Fibroblast of lung (primary cell): ENCODE measurements around the gene PCSK6. TPM values are rescaled to one million over a fixed set of nuclear protein-coding genes. Genes with fewer than 3 reads are reported as not detected.

Experiments
- DNase-seq, 2 donors: peaks; one replicate each; pipeline versions ENCODE4 v3.0.0 to v3.0.0-alpha.2; 2010; ENCODE audit warnings: low read depth in 2 of 2
- H2AFZ ChIP-seq: 2 replicates; pipeline ENCODE4 v1.5.1; 2012; ENCODE audit warnings: low read length, control low read depth, inconsistent platforms
- H3K27ac ChIP-seq: 2 replicates; pipeline ENCODE4 v1.5.1; 2011; ENCODE audit warnings: low read length, control low read depth; ENCODE audit not compliant: insufficient read depth
- H3K27me3 ChIP-seq: 2 replicates; pipeline ENCODE4 v1.5.1; 2011; ENCODE audit warnings: mild to moderate bottlenecking, low read length; ENCODE audit not compliant: control insufficient read depth, insufficient read depth
- H3K36me3 ChIP-seq: 2 replicates; pipeline ENCODE4 v1.5.1; 2011; ENCODE audit warnings: low read length; ENCODE audit not compliant: control insufficient read depth, insufficient read depth
- H3K4me1 ChIP-seq: 2 replicates; pipeline ENCODE4 v1.5.1; 2011; ENCODE audit warnings: low read length; ENCODE audit not compliant: control insufficient read depth, insufficient read depth; ENCODE audit errors: extremely low read depth
- H3K4me2 ChIP-seq: 2 replicates; pipeline ENCODE4 v1.5.1; 2011; ENCODE audit warnings: low read length, control low read depth; ENCODE audit not compliant: insufficient read depth; ENCODE audit errors: extremely low read depth
- H3K4me3 ChIP-seq, 4 experiments: fragments of 200-600 bp in 1 of 4; sonication (generic) in 1 of 4; replicated peaks in 1 of 4; 2 replicates each; pipeline ENCODE4 v1.5.1; 2011 to 2016; ENCODE audit warnings: low read length in 4 of 4, low read depth in 3 of 4, mild to moderate bottlenecking in 3 of 4, control low read depth in 2 of 4, inconsistent platforms in 1 of 4, mixed read lengths in 1 of 4; ENCODE audit not compliant: insufficient read depth in 1 of 4; ENCODE audit errors: control extremely low read depth in 1 of 4
- H3K79me2 ChIP-seq: 2 replicates; pipeline ENCODE4 v1.5.1; 2012; ENCODE audit warnings: mild to moderate bottlenecking, low read length, inconsistent platforms; ENCODE audit not compliant: control insufficient read depth, insufficient read depth
- H3K9ac ChIP-seq: 2 replicates; pipeline ENCODE4 v1.5.1; 2011; ENCODE audit warnings: mild to moderate bottlenecking, low read length, control low read depth; ENCODE audit not compliant: insufficient read depth
- H3K9me3 ChIP-seq: 2 replicates; pipeline ENCODE4 v1.5.1; 2012; ENCODE audit warnings: low read depth, low read length; ENCODE audit not compliant: control insufficient read depth, insufficient read depth
- H4K20me1 ChIP-seq: 2 replicates; pipeline ENCODE4 v1.5.1; 2011; ENCODE audit warnings: low read length; ENCODE audit not compliant: control insufficient read depth, insufficient read depth; ENCODE audit errors: extremely low read depth
- EZH2 ChIP-seq: IDR thresholded peaks from 2 replicates; pipeline ENCODE4 v1.5.1; 2012; ENCODE audit warnings: low read length, control low read depth, mild to moderate bottlenecking; ENCODE audit errors: missing control alignments
- polyA plus RNA-seq, 2 donors: library from polyadenylated mRNA; depleted of rRNA in 1 of 2; stranded (reverse) in 1 of 2; unstranded in 1 of 2; fragments of >200 nt; gene quantifications; 2 replicates each; pipeline ENCODE4 v1.2.1, GENCODE V29; 2011 to 2012; ENCODE audit warnings: missing spikeins in 1 of 2
- total RNA-seq: library from RNA; depleted of rRNA; stranded (reverse); fragments of >200 nt; gene quantifications from 2 replicates; pipeline ENCODE4 v1.2.1, GENCODE V29; 2014
- TF ChIP-seq, protein P1 (sequence below), 2 donors: IDR thresholded peaks in 1 of 2; conservative IDR thresholded peaks in 1 of 2; 1 replicate in 1 of 2; 2 replicates in 1 of 2; pipeline ENCODE4 v1.5.1; 2011 to 2012; ENCODE audit warnings: low read length in 2 of 2, control low read depth in 1 of 2, inconsistent platforms in 1 of 2, low read depth in 1 of 2, mild to moderate bottlenecking in 1 of 2

PCSK6 gene
- total and polyA plus RNA-seq, 2 donors (not counting 1 experiment from before 2014, with no cell fraction given) = 0.02 to 0.83 TPM

DNA sequence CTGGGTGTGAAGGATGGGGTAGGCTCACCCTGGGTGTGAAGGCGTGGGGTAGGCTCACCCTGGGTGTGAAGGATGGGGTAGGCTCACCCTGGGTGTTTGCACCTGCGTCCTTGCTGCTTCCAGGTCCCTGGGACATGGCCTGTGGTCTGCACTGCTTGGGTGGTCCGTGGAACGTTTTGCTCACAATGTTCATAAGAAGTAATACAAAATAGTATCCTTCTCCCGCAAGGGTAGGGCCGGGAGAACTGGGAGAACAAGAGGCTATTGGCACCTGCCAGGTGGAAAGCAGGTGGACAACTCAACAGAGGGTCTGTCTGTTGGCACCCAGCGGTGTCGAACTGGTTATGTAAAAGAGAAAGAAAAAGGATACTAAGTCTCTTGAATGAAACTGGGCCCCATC lies 17.0 kb upstream of the PCSK6 start:
- TF ChIP-seq, protein P1, sequence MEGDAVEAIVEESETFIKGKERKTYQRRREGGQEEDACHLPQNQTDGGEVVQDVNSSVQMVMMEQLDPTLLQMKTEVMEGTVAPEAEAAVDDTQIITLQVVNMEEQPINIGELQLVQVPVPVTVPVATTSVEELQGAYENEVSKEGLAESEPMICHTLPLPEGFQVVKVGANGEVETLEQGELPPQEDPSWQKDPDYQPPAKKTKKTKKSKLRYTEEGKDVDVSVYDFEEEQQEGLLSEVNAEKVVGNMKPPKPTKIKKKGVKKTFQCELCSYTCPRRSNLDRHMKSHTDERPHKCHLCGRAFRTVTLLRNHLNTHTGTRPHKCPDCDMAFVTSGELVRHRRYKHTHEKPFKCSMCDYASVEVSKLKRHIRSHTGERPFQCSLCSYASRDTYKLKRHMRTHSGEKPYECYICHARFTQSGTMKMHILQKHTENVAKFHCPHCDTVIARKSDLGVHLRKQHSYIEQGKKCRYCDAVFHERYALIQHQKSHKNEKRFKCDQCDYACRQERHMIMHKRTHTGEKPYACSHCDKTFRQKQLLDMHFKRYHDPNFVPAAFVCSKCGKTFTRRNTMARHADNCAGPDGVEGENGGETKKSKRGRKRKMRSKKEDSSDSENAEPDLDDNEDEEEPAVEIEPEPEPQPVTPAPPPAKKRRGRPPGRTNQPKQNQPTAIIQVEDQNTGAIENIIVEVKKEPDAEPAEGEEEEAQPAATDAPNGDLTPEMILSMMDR (conservative IDR thresholded peaks at IDR 0.05 in 1 of 2, IDR thresholded peaks at IDR 0.05 in 1 of 2; ENCODE audit: low read depth in 1 of 2, low read length in 2 of 2) = no peak
- TF ChIP-seq EZH2 = no peak
- no peak overlapping the region for H3K27ac ChIP-seq
- H3K9me3 ChIP-seq = no peaks in the 10 kb centered on the region
- no peak overlapping the region for H3K4me2 ChIP-seq
- no peaks in the 10 kb centered on the region for H4K20me1 ChIP-seq
- no peaks in the 10 kb centered on the region for H3K27me3 ChIP-seq
- H2AFZ ChIP-seq = no peak overlapping the region
- H3K79me2 ChIP-seq = no peaks in the 10 kb centered on the region
- H3K9ac ChIP-seq = no peak overlapping the region
- no peak for DNase-seq
- H3K4me1 ChIP-seq = no peaks in the 10 kb centered on the region
- no peak overlapping the region for H3K4me3 ChIP-seq
- H3K36me3 ChIP-seq = no peaks in the 10 kb centered on the region

DNA sequence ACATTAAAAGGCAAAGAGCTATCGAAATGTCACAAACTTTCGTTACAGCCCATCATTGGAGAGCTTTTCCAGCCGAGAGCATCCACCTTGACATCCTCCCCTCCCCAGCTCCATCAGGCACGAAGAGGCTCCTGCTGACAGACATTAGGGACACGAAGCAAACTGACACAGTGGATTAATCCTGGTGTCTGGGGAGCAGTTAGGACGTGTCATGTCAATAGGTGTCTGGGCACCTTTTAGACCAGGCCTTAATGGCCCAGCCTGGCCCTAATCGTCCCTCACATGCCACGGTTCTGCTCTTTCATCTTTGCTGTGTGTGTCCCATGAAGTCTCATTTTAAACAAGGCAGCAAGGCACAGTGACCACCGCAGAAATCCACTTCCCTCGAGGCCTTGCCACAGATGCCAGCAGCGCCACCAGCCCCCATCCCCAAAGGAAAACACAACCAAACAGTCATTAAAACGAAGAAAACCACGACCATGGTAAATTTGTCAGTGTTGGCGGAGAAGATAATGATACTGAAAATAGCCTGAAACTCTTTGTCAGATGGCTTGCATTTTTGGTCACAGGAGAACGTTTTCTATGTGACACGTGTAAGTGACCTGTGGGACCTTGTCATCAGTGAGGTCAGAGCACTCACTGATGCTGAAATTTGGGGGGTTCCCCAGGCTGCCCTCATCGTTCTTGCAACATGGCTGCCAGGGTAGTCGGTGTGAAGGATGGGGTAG lies 16.3 kb upstream of the PCSK6 start:
- Histone ChIP-seq H3K27me3 (no peaks in the 10 kb centered on the region), H3K36me3 (no peaks in the 10 kb centered on the region), H3K4me3 (no peak overlapping the region), H2AFZ (no peak overlapping the region), H3K9ac (no peak overlapping the region), H4K20me1 (no peaks in the 10 kb centered on the region), H3K4me2 (no peak overlapping the region), H3K79me2 (no peaks in the 10 kb centered on the region), H3K27ac (no peak overlapping the region), H3K4me1 (no peaks in the 10 kb centered on the region), H3K9me3 (no peaks in the 10 kb centered on the region)
- TF ChIP-seq, protein P1 (conservative IDR thresholded peaks at IDR 0.05 in 1 of 2, IDR thresholded peaks at IDR 0.05 in 1 of 2; ENCODE audit: low read depth in 1 of 2, low read length in 2 of 2) = no peak
- no peak for TF ChIP-seq EZH2
- DNase-seq = no peak

DNA sequence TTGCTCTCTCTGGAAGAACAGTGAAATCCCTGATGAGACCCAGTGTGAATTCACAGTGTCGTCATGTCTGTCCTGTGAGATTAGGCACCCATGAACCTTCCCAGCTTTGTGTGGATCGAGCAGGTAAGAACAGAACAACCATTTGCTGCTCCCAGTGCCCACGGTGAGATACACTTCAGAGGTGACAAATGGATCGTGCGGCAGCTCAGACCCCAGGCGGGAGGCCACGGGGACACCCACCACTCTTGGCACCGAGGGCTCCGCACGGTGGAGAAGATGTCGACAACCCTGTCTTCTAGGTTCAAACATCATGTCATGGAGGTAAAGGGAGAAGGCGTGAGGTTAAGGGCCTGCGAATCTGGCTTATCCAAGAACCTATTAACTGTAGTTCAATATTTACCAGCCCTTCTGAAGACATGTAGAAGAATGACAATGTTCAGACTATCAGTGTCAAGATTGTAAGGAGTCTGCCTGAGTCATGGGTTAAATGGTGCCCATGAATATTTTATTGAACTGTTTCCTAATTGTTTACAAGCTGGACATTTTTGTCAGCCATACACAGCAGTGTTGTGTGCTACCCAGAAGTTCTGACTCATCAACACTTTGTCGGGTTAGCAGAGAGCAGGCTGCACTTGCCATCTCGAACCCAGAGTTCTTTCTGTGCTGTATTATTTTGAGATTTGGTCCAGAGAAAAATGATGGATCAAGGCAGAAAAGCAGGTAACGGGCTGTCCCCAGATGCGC lies 15.5 kb upstream of the PCSK6 start:
- Histone ChIP-seq H3K36me3 (no peaks in the 10 kb centered on the region), H3K9ac (no peak overlapping the region), H3K4me1 (no peaks in the 10 kb centered on the region), H3K79me2 (no peaks in the 10 kb centered on the region), H4K20me1 (no peaks in the 10 kb centered on the region), H3K9me3 (no peaks in the 10 kb centered on the region), H3K27ac (no peak overlapping the region), H3K27me3 (no peaks in the 10 kb centered on the region), H3K4me2 (no peak overlapping the region), H3K4me3 (no peak overlapping the region), H2AFZ (no peak overlapping the region)
- no peak for TF ChIP-seq EZH2
- TF ChIP-seq, protein P1 (conservative IDR thresholded peaks at IDR 0.05 in 1 of 2, IDR thresholded peaks at IDR 0.05 in 1 of 2; ENCODE audit: low read depth in 1 of 2, low read length in 2 of 2) = no peak
- no peak for DNase-seq
